ENCODE measurements around the gene STK17B.

STK17B gene

DNA sequence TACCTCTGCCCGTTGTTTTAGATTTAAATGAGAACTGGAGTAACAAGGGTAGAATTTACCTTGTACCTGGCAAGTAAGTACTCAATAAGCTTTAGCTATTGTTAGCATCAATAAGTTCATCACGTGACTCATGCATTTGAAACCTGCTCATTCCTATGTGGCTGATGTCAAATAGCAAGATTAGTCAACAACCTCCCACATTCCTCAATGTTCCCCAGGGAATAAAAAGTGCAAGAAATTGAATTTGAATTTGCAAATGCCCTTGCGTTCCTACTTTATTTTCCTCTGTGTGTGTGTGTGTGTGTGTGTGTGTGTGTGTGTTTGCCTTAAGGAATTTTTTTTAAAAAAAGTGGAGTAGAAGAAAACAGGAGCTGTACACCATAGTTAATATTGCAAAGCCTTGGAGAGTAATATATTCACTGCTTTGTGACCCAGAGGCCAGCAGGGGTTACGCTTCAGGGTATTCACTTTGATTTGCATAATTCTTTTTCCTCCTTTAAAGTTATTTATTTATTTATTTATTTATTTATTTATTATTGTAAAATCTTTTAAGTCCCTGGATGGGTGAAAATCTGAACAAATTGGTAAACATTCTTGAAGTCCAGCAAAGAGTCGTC, 58.9 kb downstream of the STK17B start:
- POLR2A ChIA-PET, result no interaction called here
- H3K4me3 ChIP-seq (ENCODE audit: low read depth, low read length), result no peak overlapping the region
- no peaks in the 10 kb centered on the region for H3K36me3 ChIP-seq (ENCODE audit: control insufficient read depth in 2 of 2, insufficient read depth in 1 of 2, low read length in 2 of 2)
- no peaks in the 10 kb centered on the region for H3K4me1 ChIP-seq (ENCODE audit: control insufficient read depth, insufficient read depth, low read length)
- TF ChIP-seq, protein P1, sequence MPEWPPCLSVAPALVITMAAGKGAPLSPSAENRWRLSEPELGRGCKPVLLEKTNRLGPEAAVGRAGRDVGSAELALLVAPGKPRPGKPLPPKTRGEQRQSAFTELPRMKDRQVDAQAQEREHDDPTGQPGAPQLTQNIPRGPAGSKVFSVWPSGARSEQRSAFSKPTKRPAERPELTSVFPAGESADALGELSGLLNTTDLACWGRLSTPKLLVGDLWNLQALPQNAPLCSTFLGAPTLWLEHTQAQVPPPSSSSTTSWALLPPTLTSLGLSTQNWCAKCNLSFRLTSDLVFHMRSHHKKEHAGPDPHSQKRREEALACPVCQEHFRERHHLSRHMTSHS (tag by site-specific recombination; IDR thresholded peaks at IDR 0.05), result no peak
- TF ChIP-seq ZNF221 (tag by site-specific recombination; IDR thresholded peaks at IDR 0.05; ENCODE audit: borderline replicate concordance), result no peak
- TF ChIP-seq ZIC2 (tag by site-specific recombination; IDR thresholded peaks at IDR 0.05), result no peak
- TF ChIP-seq, protein P2, sequence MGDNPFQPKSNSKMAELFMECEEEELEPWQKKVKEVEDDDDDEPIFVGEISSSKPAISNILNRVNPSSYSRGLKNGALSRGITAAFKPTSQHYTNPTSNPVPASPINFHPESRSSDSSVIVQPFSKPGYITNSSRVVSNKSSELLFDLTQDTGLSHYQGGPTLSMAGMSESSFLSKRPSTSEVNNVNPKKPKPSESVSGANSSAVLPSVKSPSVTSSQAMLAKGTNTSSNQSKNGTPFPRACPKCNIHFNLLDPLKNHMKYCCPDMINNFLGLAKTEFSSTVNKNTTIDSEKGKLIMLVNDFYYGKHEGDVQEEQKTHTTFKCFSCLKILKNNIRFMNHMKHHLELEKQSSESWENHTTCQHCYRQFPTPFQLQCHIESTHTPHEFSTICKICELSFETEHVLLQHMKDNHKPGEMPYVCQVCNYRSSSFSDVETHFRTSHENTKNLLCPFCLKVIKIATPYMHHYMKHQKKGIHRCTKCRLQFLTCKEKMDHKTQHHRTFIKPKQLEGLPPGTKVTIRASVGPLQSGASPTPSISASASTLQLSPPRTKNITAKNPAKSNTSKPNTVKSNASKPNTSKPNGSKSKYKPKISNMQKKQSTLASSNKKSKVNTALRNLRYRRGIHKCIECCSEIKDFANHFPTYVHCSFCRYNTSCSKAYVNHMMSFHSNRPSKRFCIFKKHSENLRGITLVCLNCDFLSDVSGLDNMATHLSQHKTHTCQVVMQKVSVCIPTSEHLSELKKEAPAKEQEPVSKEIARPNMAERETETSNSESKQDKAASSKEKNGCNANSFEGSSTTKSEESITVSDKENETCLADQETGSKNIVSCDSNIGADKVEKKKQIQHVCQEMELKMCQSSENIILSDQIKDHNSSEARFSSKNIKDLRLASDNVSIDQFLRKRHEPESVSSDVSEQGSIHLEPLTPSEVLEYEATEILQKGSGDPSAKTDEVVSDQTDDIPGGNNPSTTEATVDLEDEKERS (tag by site-specific recombination; IDR thresholded peaks at IDR 0.05), result no peak
- TF ChIP-seq, protein P3, sequence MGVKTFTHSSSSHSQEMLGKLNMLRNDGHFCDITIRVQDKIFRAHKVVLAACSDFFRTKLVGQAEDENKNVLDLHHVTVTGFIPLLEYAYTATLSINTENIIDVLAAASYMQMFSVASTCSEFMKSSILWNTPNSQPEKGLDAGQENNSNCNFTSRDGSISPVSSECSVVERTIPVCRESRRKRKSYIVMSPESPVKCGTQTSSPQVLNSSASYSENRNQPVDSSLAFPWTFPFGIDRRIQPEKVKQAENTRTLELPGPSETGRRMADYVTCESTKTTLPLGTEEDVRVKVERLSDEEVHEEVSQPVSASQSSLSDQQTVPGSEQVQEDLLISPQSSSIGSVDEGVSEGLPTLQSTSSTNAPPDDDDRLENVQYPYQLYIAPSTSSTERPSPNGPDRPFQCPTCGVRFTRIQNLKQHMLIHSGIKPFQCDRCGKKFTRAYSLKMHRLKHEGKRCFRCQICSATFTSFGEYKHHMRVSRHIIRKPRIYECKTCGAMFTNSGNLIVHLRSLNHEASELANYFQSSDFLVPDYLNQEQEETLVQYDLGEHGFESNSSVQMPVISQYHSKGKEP (tag by site-specific recombination; IDR thresholded peaks at IDR 0.05), result no peak
- TF ChIP-seq, protein P4, sequence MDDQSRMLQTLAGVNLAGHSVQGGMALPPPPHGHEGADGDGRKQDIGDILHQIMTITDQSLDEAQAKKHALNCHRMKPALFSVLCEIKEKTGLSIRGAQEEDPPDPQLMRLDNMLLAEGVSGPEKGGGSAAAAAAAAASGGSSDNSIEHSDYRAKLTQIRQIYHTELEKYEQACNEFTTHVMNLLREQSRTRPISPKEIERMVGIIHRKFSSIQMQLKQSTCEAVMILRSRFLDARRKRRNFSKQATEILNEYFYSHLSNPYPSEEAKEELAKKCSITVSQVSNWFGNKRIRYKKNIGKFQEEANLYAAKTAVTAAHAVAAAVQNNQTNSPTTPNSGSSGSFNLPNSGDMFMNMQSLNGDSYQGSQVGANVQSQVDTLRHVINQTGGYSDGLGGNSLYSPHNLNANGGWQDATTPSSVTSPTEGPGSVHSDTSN (CRISPR knock-in tag; IDR thresholded peaks at IDR 0.05), result no peak
- no peak for TF ChIP-seq OVOL3 (tag by site-specific recombination; IDR thresholded peaks at IDR 0.05)
- H3K27ac ChIP-seq (ENCODE audit: extremely low read depth, low read depth, low read length), result no peak overlapping the region
- no peaks in the 10 kb centered on the region for H3K9me3 ChIP-seq (ENCODE audit: control insufficient read depth, insufficient read depth, low read depth, low read length)
- CTCF ChIA-PET, result interaction anchor here (1.0 kb wide), 1 partner anchor 9 kb away, joined by 3 read pairs; no protein-coding TSS in a partner anchor

DNA sequence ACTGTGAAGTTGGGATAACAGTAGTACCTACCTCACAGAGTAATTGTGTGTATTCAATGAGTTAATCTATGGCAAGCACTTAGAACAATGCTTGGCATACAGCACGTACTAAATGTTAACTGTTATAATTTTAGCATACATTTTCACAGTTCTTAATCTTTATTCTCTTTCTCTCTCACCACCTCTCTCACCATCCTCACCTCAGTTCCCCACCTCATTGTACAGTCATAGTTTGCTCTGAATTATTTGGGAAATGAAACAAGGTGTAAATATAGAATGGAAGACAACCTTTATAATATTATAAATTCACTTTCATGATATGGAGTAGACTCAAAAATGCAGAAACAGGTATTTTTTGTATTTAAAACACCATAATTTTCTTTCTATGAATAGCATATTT, 62.8 kb downstream of the STK17B start:
- H3K4me3 ChIP-seq (ENCODE audit: low read depth, low read length), result no peak overlapping the region
- TF ChIP-seq ZBTB7A (tag by site-specific recombination; IDR thresholded peaks at IDR 0.05; ENCODE audit: low read depth) (no peak), ZNF571 (tag by site-specific recombination; IDR thresholded peaks at IDR 0.05) (no peak), ZBTB8A (tag by site-specific recombination; IDR thresholded peaks at IDR 0.05) (no peak), ZNF23 (tag by site-specific recombination; IDR thresholded peaks at IDR 0.05; ENCODE audit: borderline replicate concordance) (no peak), ZNF266 (tag by site-specific recombination; IDR thresholded peaks at IDR 0.05; ENCODE audit: low read depth) (no peak), OVOL3 (tag by site-specific recombination; IDR thresholded peaks at IDR 0.05) (no peak)
- TF ChIP-seq, protein P5, sequence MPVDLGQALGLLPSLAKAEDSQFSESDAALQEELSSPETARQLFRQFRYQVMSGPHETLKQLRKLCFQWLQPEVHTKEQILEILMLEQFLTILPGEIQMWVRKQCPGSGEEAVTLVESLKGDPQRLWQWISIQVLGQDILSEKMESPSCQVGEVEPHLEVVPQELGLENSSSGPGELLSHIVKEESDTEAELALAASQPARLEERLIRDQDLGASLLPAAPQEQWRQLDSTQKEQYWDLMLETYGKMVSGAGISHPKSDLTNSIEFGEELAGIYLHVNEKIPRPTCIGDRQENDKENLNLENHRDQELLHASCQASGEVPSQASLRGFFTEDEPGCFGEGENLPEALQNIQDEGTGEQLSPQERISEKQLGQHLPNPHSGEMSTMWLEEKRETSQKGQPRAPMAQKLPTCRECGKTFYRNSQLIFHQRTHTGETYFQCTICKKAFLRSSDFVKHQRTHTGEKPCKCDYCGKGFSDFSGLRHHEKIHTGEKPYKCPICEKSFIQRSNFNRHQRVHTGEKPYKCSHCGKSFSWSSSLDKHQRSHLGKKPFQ (tag by site-specific recombination; IDR thresholded peaks at IDR 0.05), result no peak
- TF ChIP-seq, protein P6, sequence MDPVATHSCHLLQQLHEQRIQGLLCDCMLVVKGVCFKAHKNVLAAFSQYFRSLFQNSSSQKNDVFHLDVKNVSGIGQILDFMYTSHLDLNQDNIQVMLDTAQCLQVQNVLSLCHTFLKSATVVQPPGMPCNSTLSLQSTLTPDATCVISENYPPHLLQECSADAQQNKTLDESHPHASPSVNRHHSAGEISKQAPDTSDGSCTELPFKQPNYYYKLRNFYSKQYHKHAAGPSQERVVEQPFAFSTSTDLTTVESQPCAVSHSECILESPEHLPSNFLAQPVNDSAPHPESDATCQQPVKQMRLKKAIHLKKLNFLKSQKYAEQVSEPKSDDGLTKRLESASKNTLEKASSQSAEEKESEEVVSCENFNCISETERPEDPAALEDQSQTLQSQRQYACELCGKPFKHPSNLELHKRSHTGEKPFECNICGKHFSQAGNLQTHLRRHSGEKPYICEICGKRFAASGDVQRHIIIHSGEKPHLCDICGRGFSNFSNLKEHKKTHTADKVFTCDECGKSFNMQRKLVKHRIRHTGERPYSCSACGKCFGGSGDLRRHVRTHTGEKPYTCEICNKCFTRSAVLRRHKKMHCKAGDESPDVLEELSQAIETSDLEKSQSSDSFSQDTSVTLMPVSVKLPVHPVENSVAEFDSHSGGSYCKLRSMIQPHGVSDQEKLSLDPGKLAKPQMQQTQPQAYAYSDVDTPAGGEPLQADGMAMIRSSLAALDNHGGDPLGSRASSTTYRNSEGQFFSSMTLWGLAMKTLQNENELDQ (tag by site-specific recombination; IDR thresholded peaks at IDR 0.05; ENCODE audit: low read depth), result no peak
- H3K36me3 ChIP-seq (ENCODE audit: control insufficient read depth in 2 of 2, insufficient read depth in 1 of 2, low read length in 2 of 2), result no peaks in the 10 kb centered on the region
- no peaks in the 10 kb centered on the region for H3K9me3 ChIP-seq (ENCODE audit: control insufficient read depth, insufficient read depth, low read depth, low read length)
- peaks cover 5% of the 10 kb centered on the region; the same call in 1 of the 2 replicates for H3K4me1 ChIP-seq (ENCODE audit: control insufficient read depth, insufficient read depth, low read length)
- no peak overlapping the region for H3K27ac ChIP-seq (ENCODE audit: extremely low read depth, low read depth, low read length)
- POLR2A ChIA-PET, result no interaction called here
- CTCF ChIA-PET, result interaction anchor here (0.5 to 1.1 kb wide), 2 partner anchors 31 to 173 kb away, joined by 3 to 6 read pairs; no protein-coding TSS in a partner anchor
